GM10248 (cell line): ENCODE data around the gene COPS7A.
"Not testable (repeated sequence)": the region's sequence is repeated elsewhere in the genome, so short reads cannot be mapped to it uniquely, and the experiment has no call there.

Experiments
- CTCF ChIA-PET: fragments of 300-600 bp; sonication (Branson Sonifier 250); formaldehyde crosslinking; extraction: SDS; loops from one replicate; lab custom pipeline; 2021; ENCODE audit warnings: antibody characterized with exemption; lab: Yijun Ruan, JAX
- POLR2A ChIA-PET: fragments of 350-650 bp; sonication (Branson Sonifier 250); formaldehyde crosslinking; extraction: SDS; loops from one replicate; lab custom pipeline; 2020; ENCODE audit warnings: antibody characterized with exemption; lab: Yijun Ruan, JAX
- DNase-seq: peaks from one replicate; pipeline ENCODE4 v3.0.0; 2012; ENCODE audit errors: extremely low spot score
- TF ChIP-seq, protein P1 (sequence below): IDR thresholded peaks from 2 replicates; pipeline ENCODE4 v1.5.1; 2012; ENCODE audit warnings: mild to moderate bottlenecking, low read depth; ENCODE audit errors: extremely low read depth, missing control alignments, control extremely low read depth

The COPS7A gene

DNA sequence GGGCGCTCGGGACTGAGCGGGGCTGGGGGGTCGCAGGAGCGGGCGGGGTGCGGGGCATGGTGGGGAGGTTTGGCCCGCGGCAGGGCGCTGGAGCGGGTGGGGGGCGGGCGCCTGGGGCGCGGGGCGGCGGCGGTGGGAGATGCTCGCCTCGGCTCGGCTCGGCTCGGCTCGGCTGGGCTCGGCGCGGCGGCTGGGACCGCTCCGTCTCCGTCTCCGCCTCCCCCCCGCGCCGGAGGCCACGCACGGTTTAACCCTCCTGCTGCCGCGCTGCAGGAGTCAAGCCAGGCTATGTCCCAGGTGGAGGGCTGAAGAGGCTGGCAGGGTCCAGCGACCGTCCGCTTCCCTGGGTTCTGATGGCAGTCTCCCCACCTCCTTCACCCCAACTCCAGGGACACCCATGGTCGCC lies 23.2 kb upstream of the COPS7A start, which contains the start of gene PIANP:
TSS of gene PIANP (minus strand) at position 170 of the 406 bp plus-strand sequence. CDS start 2,754 bp downstream, outside the sequence.
- POLR2A ChIA-PET, result interaction anchor here (0.6 kb wide), 1 partner anchor 36 kb away, joined by 4 read pairs; no protein-coding TSS in a partner anchor
- CTCF ChIA-PET, result no interaction called here
- no peak for DNase-seq
- TF ChIP-seq, protein P1, sequence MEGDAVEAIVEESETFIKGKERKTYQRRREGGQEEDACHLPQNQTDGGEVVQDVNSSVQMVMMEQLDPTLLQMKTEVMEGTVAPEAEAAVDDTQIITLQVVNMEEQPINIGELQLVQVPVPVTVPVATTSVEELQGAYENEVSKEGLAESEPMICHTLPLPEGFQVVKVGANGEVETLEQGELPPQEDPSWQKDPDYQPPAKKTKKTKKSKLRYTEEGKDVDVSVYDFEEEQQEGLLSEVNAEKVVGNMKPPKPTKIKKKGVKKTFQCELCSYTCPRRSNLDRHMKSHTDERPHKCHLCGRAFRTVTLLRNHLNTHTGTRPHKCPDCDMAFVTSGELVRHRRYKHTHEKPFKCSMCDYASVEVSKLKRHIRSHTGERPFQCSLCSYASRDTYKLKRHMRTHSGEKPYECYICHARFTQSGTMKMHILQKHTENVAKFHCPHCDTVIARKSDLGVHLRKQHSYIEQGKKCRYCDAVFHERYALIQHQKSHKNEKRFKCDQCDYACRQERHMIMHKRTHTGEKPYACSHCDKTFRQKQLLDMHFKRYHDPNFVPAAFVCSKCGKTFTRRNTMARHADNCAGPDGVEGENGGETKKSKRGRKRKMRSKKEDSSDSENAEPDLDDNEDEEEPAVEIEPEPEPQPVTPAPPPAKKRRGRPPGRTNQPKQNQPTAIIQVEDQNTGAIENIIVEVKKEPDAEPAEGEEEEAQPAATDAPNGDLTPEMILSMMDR, result no peak

GRCh38 chr12:6701078-6701768 lies 22.6 kb upstream of the COPS7A start:
- CTCF ChIA-PET, result interaction anchor here (1.4 kb wide), 1 partner anchor 9 kb away, joined by 3 read pairs; no protein-coding TSS in a partner anchor
- TF ChIP-seq, protein P1, result no peak
- POLR2A ChIA-PET, result no interaction called here
- DNase-seq, result no peak

DNA sequence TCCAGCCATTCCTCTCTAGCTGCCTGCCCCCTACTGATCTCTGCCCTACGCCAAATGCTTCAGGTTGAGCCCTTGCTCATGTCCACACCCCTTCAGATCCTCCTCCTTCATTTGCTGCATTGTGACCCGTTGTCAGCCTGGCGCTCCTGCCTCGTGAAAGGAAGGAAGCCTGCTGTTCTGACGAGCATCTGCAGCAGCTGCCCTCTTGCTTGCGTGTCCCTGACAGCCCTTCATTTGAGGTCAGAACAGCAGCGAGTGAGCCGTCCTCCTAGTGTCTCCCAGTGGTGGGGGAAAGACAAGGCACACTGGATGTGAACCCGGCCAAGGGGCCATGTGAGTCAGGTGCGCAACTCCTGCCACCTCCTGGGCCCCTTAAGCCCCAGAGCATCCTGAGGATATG lies 20.2 kb upstream of the COPS7A start:
- CTCF ChIA-PET, result no interaction called here

DNA sequence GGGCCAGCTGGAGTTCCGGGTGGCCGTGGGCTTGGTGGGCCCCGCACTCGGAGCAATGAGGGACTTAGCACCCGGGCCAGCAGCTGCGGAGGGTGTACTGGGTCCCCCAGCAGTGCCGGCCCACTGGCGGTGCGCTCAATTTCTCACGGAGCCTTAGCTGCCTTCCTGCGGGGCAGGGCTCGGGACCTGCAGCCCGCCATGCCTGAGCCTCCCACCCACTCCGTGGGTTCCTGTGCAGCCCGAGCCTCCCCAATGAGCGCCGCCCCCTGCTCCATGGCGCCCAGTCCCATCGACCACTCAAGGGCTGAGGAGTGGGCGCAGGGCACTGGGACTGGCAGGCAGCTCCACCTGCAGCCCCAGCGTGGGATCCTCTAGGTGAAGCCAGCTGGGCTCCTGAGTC lies 15.5 kb upstream of the COPS7A start:
- CTCF ChIA-PET, result interaction anchor here (1.1 to 1.9 kb wide), 2 partner anchors 45 to 171 kb away, joined by 3 to 5 read pairs; partner anchors contain the start of gene MLF2
- POLR2A ChIA-PET, DNase-seq: not testable (repeated sequence)

More for the DNA sequence above, 20.2 kb upstream of the COPS7A start:
- POLR2A ChIA-PET, result no interaction called here
- TF ChIP-seq, protein P1, result no peak
- no peak for DNase-seq

DNA sequence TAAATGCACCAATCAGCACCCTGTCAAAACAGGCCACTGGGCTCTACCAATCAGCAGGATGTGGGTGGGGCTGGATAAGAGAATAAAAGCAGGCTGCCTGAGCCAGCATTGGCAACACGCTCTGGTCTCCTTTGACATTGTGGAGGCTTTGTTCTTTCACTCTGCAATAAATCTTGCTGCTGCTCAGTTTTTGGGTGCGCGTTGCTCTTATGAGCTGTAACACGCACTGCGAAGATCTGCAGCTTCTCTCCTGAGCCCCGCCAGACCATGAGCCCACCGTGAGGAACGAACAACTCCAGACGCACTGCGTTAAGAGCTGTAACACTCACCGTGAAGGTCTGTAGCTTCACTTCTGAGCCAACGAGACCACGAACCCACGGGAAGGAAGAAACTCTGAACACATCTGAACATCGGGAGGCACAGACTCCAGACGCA lies 14.9 kb upstream of the COPS7A start:
- DNase-seq, result no peak
- TF ChIP-seq, protein P1, result no peak
- POLR2A ChIA-PET, result no interaction called here
- CTCF ChIA-PET, result interaction anchor here (1.1 to 1.9 kb wide), 2 partner anchors 45 to 172 kb away, joined by 3 to 5 read pairs; partner anchors contain the start of gene MLF2

GRCh38 chr12:6716031-6716873 lies 7.6 kb upstream of the COPS7A start:
- DNase-seq, POLR2A ChIA-PET: not testable (repeated sequence)
- CTCF ChIA-PET, result interaction anchor here (0.8 kb wide), 1 partner anchor 36 kb away, joined by 3 read pairs; no protein-coding TSS in a partner anchor

DNA sequence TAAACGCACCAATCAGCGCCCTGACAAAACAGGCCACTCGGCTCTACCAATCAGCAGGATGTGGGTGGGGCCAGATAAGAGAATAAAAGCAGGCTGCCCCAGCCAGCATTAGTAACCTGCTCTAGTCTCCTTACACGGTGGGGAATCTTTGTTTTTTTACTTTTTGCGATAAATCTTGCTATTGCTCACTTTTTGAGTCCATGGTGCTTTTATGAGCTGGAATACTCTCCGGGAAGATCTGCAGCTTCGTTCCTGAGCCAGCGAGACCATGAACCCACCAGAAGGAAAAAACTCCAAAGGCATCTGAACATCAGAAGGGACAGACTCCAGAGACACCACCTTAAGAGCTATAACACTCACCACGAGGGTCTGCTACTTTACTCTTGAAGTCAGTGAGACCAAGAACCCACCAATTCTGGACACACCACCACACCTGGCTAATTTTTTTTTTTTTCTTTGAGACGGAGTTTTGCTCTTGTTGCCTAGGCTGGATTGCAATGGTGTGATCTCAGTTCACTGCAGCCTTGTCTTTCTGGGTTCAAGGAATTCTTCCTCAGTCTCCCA lies 6.9 kb upstream of the COPS7A start:
- ChIA-PET POLR2A (interaction anchor here (0.6 kb wide), 1 partner anchor 9 kb away, joined by 4 read pairs; no protein-coding TSS in a partner anchor), CTCF (interaction anchor here (0.8 kb wide), 1 partner anchor 36 kb away, joined by 3 read pairs; no protein-coding TSS in a partner anchor)
- DNase-seq, result no peak
- TF ChIP-seq, protein P1, result no peak
